Left lung (tissue), 10 donors: Measurements from ENCODE around the gene NUP205. TPM values are rescaled to one million over a fixed set of nuclear protein-coding genes. Genes with fewer than 3 reads are reported as not detected.

Experiments used
- ATAC-seq: fragments of 200-7000 bp; cut with Tn5 transposase; one replicate; pipeline ENCODE4 v1.9.1; 2020; ENCODE audit warnings: moderate library complexity
- DNase-seq, 4 donors: peaks; one replicate each; pipeline ENCODE4 v3.0.0-alpha.2; 2013 to 2020
- H3K27ac ChIP-seq, 2 donors: fragments of 200-600 bp; sonication (generic) in 1 of 2; one replicate each; pipeline versions ENCODE4 v1.5.0 to v1.8.0; 2020 to 2021
- H3K27me3 ChIP-seq, 2 donors: fragments of 200-600 bp; sonication (generic) in 1 of 2; one replicate each; pipeline versions ENCODE4 v1.5.0 to v1.8.0; 2020 to 2021
- H3K36me3 ChIP-seq, 2 donors: fragments of 200-600 bp; sonication (generic) in 1 of 2; one replicate each; pipeline versions ENCODE4 v1.5.0 to v1.8.0; 2020 to 2021
- H3K4me1 ChIP-seq, 2 donors: fragments of 200-600 bp; one replicate each; pipeline ENCODE4 v1.8.0; 2021
- H3K4me3 ChIP-seq, 2 donors: fragments of 200-600 bp; sonication (generic) in 1 of 2; one replicate each; pipeline versions ENCODE4 v1.5.0 to v1.8.0; 2020 to 2021; ENCODE audit warnings: mild to moderate bottlenecking in 1 of 2
- H3K9me3 ChIP-seq, 2 donors: fragments of 200-600 bp; sonication (generic) in 1 of 2; one replicate each; pipeline versions ENCODE4 v1.5.0 to v1.8.0; 2020 to 2021
- intact Hi-C, 2 donors: fragments of 100-400 bp; cut with DNase I; formaldehyde crosslinking; loops; one replicate each; pipeline versions ENCODE4 v1.11.2 to v1.14.2; 2022
- polyA plus RNA-seq, 6 donors: library from polyadenylated mRNA; unstranded; fragments of 120-200 nt; gene quantifications; one replicate each; pipeline ENCODE4 v1.2.1, GENCODE V29; 2013; ENCODE audit not compliant: insufficient read length in 6 of 6
- total RNA-seq, 2 donors: library from RNA; stranded (reverse); fragmentation: NEBNext Ultra II Directional; extraction: Animal tissue kit (Norgen Biotek cat#: 25700); gene quantifications; one replicate each; pipeline ENCODE4 v1.2.1, GENCODE V29; 2021
- TF ChIP-seq, protein P1 (sequence below), 2 donors: fragments of 200-600 bp; sonication (generic) in 1 of 2; IDR thresholded peaks; one replicate each; pipeline versions ENCODE4 v1.5.0 to v1.8.0; 2021; ENCODE audit warnings: antibody characterized with exemption in 2 of 2
- donor health status: DM: no; HTN: yes; CAD: no.
- donor health status: DM: no; HTN: no; CAD: no.

NUP205 gene
- total and polyA plus RNA-seq, 8 donors = 42.7 to 82.3 (median 74.3) TPM

DNA sequence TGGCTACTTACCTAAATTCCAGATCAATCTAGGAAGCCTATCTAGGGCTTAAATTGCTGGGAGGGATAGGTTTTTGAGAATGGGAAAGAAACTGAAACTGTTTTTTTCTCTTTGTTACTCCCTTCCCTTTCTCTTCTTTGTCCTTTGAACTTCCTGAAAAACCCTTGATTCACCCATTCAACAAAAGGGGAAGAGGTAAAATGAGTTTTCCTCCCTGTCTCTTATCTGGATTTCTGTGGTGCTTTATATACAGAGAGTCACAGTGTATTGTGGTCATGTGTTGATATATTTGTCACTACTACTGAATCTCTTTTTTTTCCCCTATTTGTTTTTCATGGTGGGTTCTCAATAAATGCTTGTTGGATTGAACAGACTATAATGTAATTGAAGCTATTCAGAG, 19.8 kb upstream of the NUP205 start:
- Histone ChIP-seq H3K4me1 (peaks cover 0 to 4% of the 10 kb centered on the region in 2 donors), H3K27me3 (no peaks in the 10 kb centered on the region), H3K27ac (no peak overlapping the region), H3K9me3 (no peaks in the 10 kb centered on the region), H3K4me3 (no peak overlapping the region), H3K36me3 (no peaks in the 10 kb centered on the region)
- no peak for ATAC-seq
- TF ChIP-seq, protein P1, sequence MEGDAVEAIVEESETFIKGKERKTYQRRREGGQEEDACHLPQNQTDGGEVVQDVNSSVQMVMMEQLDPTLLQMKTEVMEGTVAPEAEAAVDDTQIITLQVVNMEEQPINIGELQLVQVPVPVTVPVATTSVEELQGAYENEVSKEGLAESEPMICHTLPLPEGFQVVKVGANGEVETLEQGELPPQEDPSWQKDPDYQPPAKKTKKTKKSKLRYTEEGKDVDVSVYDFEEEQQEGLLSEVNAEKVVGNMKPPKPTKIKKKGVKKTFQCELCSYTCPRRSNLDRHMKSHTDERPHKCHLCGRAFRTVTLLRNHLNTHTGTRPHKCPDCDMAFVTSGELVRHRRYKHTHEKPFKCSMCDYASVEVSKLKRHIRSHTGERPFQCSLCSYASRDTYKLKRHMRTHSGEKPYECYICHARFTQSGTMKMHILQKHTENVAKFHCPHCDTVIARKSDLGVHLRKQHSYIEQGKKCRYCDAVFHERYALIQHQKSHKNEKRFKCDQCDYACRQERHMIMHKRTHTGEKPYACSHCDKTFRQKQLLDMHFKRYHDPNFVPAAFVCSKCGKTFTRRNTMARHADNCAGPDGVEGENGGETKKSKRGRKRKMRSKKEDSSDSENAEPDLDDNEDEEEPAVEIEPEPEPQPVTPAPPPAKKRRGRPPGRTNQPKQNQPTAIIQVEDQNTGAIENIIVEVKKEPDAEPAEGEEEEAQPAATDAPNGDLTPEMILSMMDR (IDR thresholded peaks at IDR 0.05) = no peak
- intact Hi-C loops = no loop called here
- DNase-seq = no peak

DNA sequence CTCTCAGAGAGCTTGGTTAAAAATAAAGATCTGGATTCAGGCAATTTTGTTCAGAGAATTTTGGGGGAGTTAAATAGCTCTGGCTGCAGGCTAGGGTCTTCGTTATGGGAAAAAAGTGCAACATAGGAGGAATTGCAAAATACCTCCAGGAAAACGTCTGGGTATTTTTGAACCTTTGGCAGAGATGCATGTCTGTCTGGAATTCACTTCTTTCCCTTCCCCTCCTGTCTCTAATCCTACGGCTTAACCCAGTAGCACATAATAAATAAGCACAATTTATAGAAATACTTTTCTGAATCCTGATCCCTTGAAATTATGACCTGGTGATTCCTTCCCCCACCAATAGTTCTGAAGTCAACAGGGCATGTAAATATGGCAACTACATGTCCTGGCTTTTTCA, 19.3 kb upstream of the NUP205 start:
- Histone ChIP-seq H3K4me1 (peaks cover 0 to 4% of the 10 kb centered on the region in 2 donors), H3K27ac (no peak overlapping the region), H3K36me3 (no peaks in the 10 kb centered on the region), H3K4me3 (no peak overlapping the region), H3K9me3 (no peaks in the 10 kb centered on the region), H3K27me3 (no peaks in the 10 kb centered on the region)
- intact Hi-C loops = no loop called here
- TF ChIP-seq, protein P1 (IDR thresholded peaks at IDR 0.05) = no peak
- peak in 2 of 4 donors; percentile 45 to 48 for DNase-seq
- no peak for ATAC-seq

DNA sequence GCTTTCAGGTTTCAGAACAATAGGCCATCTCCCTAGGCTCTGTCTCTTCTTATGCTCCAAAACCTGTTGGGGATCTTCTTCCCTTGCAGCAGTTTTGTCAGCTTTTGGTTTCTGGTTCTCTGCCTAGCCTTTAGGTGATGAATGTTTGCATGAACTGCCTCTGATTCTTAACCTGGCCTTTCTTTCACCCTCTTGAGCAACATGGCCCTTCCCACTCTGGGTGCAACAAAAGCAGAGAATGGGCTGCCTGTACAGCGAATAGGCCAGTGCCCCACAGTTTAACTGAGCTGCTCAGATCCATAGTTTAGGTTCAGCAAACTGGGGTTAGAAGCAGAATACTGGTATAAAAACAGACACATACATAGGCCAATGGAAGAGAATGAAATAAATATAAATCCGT, 18.1 kb upstream of the NUP205 start:
- no peaks in the 10 kb centered on the region for H3K27me3 ChIP-seq
- no peaks in the 10 kb centered on the region for H3K9me3 ChIP-seq
- DNase-seq (no peak), ATAC-seq (no peak)
- H3K36me3 ChIP-seq = no peaks in the 10 kb centered on the region
- no peak overlapping the region for H3K27ac ChIP-seq
- TF ChIP-seq, protein P1 (IDR thresholded peaks at IDR 0.05) = no peak
- no peak overlapping the region for H3K4me3 ChIP-seq
- intact Hi-C loops = no loop called here
- peaks cover 0 to 4% of the 10 kb centered on the region in 2 donors for H3K4me1 ChIP-seq

DNA sequence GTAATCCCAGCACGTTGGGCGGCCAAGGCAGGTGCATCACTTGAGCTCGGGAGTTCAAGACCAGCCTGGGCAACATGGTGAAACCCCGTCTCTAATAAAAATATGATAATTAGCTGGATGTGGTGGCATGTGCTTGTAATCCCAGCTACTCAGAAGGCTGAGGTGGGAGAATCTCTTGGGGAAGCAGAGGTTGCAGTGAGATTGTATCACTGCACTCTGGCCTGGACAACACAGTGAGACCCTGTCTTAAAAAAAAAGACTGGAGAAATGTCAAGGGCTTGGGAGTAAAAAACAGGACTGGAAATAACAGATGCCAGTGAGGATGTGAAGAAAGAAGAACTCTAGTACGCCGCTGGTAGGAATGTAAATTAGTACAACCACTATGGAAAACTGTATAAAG, 16.7 kb upstream of the NUP205 start:
- DNase-seq (no peak), ATAC-seq (no peak)
- Histone ChIP-seq H3K9me3 (no peaks in the 10 kb centered on the region), H3K36me3 (no peaks in the 10 kb centered on the region), H3K4me1 (peaks cover 0 to 4% of the 10 kb centered on the region in 2 donors), H3K27me3 (no peaks in the 10 kb centered on the region), H3K27ac (no peak overlapping the region), H3K4me3 (no peak overlapping the region)
- TF ChIP-seq, protein P1 (IDR thresholded peaks at IDR 0.05) = no peak
- intact Hi-C loops = no loop called here

DNA sequence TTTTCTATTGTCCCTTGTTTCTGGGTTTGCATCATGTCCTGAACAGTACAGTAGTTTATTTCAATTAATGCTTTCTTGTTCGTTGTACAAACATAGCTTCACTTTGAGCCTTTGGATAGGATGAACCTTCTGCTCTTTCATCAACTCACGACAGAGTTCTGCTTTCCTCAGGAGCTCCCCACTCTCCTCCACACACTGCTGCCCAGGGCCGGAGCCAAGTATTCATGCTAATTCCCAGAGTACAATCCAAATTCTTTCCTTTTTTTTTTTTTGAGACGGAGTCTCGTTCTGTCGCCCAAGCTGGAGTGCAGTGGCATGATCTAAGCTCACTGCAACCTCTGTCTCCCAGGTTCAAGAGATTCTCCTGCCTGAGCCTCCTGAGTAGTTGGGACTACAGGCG, 7.5 kb upstream of the NUP205 start:
- Histone ChIP-seq H3K9me3 (no peaks in the 10 kb centered on the region), H3K4me3 (no peak overlapping the region), H3K27ac (no peak overlapping the region), H3K4me1 (no peaks in the 10 kb centered on the region), H3K27me3 (no peaks in the 10 kb centered on the region), H3K36me3 (no peaks in the 10 kb centered on the region)
- no peak for ATAC-seq
- TF ChIP-seq, protein P1 (IDR thresholded peaks at IDR 0.05) = no peak
- intact Hi-C loops = no loop called here
- no peak for DNase-seq
